Loucy (cell line): Measurements from ENCODE around the gene RASSF9.

Experiments
- H2AFZ ChIP-seq: fragments of 200-600 bp; sonication (generic); 2 replicates; pipeline ENCODE4 v1.6.0; 2016; ENCODE audit warnings: antibody characterized with exemption, mild to moderate bottlenecking, low read length, moderate library complexity
- H3F3A ChIP-seq: fragments of 200-600 bp; 2 replicates; pipeline ENCODE4 v1.6.0; 2016; ENCODE audit warnings: antibody characterized with exemption, low read depth, mild to moderate bottlenecking
- H3K27me3 ChIP-seq: fragments of 200-600 bp; sonication (generic); 2 replicates; pipeline ENCODE4 v1.6.1; 2014; ENCODE audit warnings: low read length, mild to moderate bottlenecking; ENCODE audit not compliant: insufficient read depth, poor library complexity, severe bottlenecking
- H3K36me3 ChIP-seq: fragments of 200-600 bp; sonication (generic); 2 replicates; pipeline ENCODE4 v1.6.1; 2016; ENCODE audit warnings: low read length; ENCODE audit not compliant: insufficient read depth
- H3K4me1 ChIP-seq: fragments of 200-600 bp; sonication (generic); 2 replicates; pipeline ENCODE4 v1.5.1; 2014; ENCODE audit warnings: low read length, mild to moderate bottlenecking; ENCODE audit not compliant: insufficient read depth, poor library complexity, severe bottlenecking
- H3K4me2 ChIP-seq: fragments of 200-600 bp; sonication (generic); 2 replicates; pipeline ENCODE4 v1.6.0; 2014; ENCODE audit warnings: antibody characterized with exemption, low read length, low read depth, mild to moderate bottlenecking; ENCODE audit not compliant: poor library complexity, severe bottlenecking
- H3K4me3 ChIP-seq: fragments of 200-600 bp; sonication (generic); 2 replicates; pipeline ENCODE4 v1.5.1; 2014; ENCODE audit warnings: low read length, mild to moderate bottlenecking, mixed read lengths; ENCODE audit not compliant: poor library complexity, severe bottlenecking
- H3K79me2 ChIP-seq: fragments of 200-600 bp; sonication (generic); 2 replicates; pipeline ENCODE4 v1.6.1; 2014; ENCODE audit warnings: low read length; ENCODE audit not compliant: insufficient read depth
- H3K9ac ChIP-seq: fragments of 200-600 bp; sonication (generic); 2 replicates; pipeline ENCODE4 v1.6.0; 2014; ENCODE audit warnings: mild to moderate bottlenecking, low read depth, low read length, moderate library complexity; ENCODE audit not compliant: poor library complexity, severe bottlenecking
- H3K9me2 ChIP-seq: fragments of 200-600 bp; sonication (generic); replicated peaks from 2 replicates; pipeline ENCODE4 v1.6.1; 2016; ENCODE audit warnings: low read depth, low read length, mixed read lengths
- H3K9me3 ChIP-seq: fragments of 200-600 bp; sonication (generic); 2 replicates; pipeline ENCODE4 v1.6.1; 2014; ENCODE audit warnings: mild to moderate bottlenecking, antibody characterized with exemption, low read length, low read depth; ENCODE audit not compliant: insufficient read depth
- H4K20me1 ChIP-seq: fragments of 200-600 bp; sonication (generic); 2 replicates; pipeline ENCODE4 v1.6.0; 2014; ENCODE audit warnings: antibody characterized with exemption, low read length, mild to moderate bottlenecking; ENCODE audit not compliant: insufficient read depth, poor library complexity, severe bottlenecking
- CTCF ChIP-seq: fragments of 200-600 bp; sonication (generic); conservative IDR thresholded peaks from 2 replicates; pipeline ENCODE4 v1.5.1; 2014; ENCODE audit warnings: mild to moderate bottlenecking, antibody characterized with exemption, low read length
- EZH2phosphoT487 ChIP-seq: fragments of 200-600 bp; IDR thresholded peaks from 2 replicates; pipeline ENCODE4 v1.6.1; 2018; ENCODE audit warnings: antibody characterized with exemption, mild to moderate bottlenecking, moderate library complexity, borderline replicate concordance

RASSF9 gene

GRCh38 chr12:85834378-85834777 lies 1.8 kb downstream of the RASSF9 start:
- Histone ChIP-seq H3K79me2 (no peaks in the 10 kb centered on the region), H2AFZ (no peak overlapping the region), H3K9ac (no peak overlapping the region), H3K36me3 (no peaks in the 10 kb centered on the region), H3K4me1 (no peaks in the 10 kb centered on the region), H3K4me2 (no peak overlapping the region), H3F3A (no peaks in the 10 kb centered on the region), H3K4me3 (no peak overlapping the region), H3K27me3 (no peaks in the 10 kb centered on the region), H4K20me1 (no peaks in the 10 kb centered on the region), H3K9me3 (no peaks in the 10 kb centered on the region), H3K9me2 (no peaks in the 10 kb centered on the region)
- TF ChIP-seq CTCF (no peak), EZH2phosphoT487 (no peak)

- no peak for TF ChIP-seq EZH2phosphoT487
- TF ChIP-seq CTCF = no peak
- Histone ChIP-seq H3K36me3 (no peaks in the 10 kb centered on the region), H3K79me2 (no peaks in the 10 kb centered on the region), H2AFZ (no peak overlapping the region), H3K27me3 (no peaks in the 10 kb centered on the region), H3K9me2 (no peaks in the 10 kb centered on the region), H3K4me2 (no peak overlapping the region), H3K4me1 (no peaks in the 10 kb centered on the region), H4K20me1 (no peaks in the 10 kb centered on the region), H3F3A (no peaks in the 10 kb centered on the region), H3K4me3 (no peak overlapping the region), H3K9me3 (no peaks in the 10 kb centered on the region), H3K9ac (no peak overlapping the region)
These were observed 2.6 kb downstream of the RASSF9 start for GRCh38 chr12:85833579-85833978.

- Histone ChIP-seq H3K9me2 (no peaks in the 10 kb centered on the region), H3F3A (no peaks in the 10 kb centered on the region), H3K4me2 (no peak overlapping the region), H3K36me3 (no peaks in the 10 kb centered on the region), H3K4me3 (no peak overlapping the region), H3K27me3 (no peaks in the 10 kb centered on the region), H2AFZ (no peak overlapping the region), H3K9me3 (no peaks in the 10 kb centered on the region), H4K20me1 (no peaks in the 10 kb centered on the region), H3K4me1 (no peaks in the 10 kb centered on the region), H3K79me2 (no peaks in the 10 kb centered on the region), H3K9ac (no peak overlapping the region)
- TF ChIP-seq EZH2phosphoT487 (no peak), CTCF (no peak)
These were observed 4.8 kb downstream of the RASSF9 start for GRCh38 chr12:85831327-85831990.
